Heart right ventricle (tissue), 16 donors: ENCODE data around the gene LGALS12. TPM values are rescaled to one million over a fixed set of nuclear protein-coding genes. Genes with fewer than 3 reads are reported as not detected.
A peak's percentile ranks its signal among the peaks of the same experiment; 100 is the strongest.

Source experiments
- ATAC-seq, 8 donors: fragments of 200-7000 bp; cut with Tn5 transposase; one replicate each; pipeline ENCODE4 v1.9.1; 2020; ENCODE audit warnings: mild to moderate bottlenecking in 8 of 8, moderate library complexity in 8 of 8, moderate number of reproducible peaks in 1 of 8
- DNase-seq, 2 donors: peaks; one replicate each; pipeline ENCODE4 v3.0.0-alpha.2; 2020
- H3K27ac ChIP-seq, 10 donors: fragments of 200-600 bp; sonication (generic) in 2 of 10; one replicate each; pipeline versions ENCODE4 v1.5.0 to v1.8.0; 2020 to 2022; ENCODE audit warnings: mild to moderate bottlenecking in 3 of 10
- H3K27me3 ChIP-seq, 7 donors: fragments of 200-600 bp; one replicate each; pipeline ENCODE4 v1.8.0; 2021 to 2022; ENCODE audit warnings: mild to moderate bottlenecking in 2 of 7
- H3K36me3 ChIP-seq, 9 donors: fragments of 200-600 bp; sonication (generic) in 1 of 9; one replicate each; pipeline versions ENCODE4 v1.5.0 to v1.8.0; 2020 to 2022; ENCODE audit warnings: mild to moderate bottlenecking in 2 of 9
- H3K4me1 ChIP-seq, 9 donors: fragments of 200-600 bp; sonication (generic) in 1 of 9; one replicate each; pipeline versions ENCODE4 v1.5.0 to v1.8.0; 2020 to 2022; ENCODE audit warnings: mild to moderate bottlenecking in 4 of 9
- H3K4me3 ChIP-seq, 10 donors: fragments of 200-600 bp; sonication (generic) in 2 of 10; one replicate each; pipeline versions ENCODE4 v1.5.0 to v1.8.0; 2020 to 2022; ENCODE audit warnings: mild to moderate bottlenecking in 7 of 10, moderate library complexity in 2 of 10
- H3K9me3 ChIP-seq, 11 donors: fragments of 200-600 bp in 10 of 11; sonication (generic) in 2 of 11; one replicate each; pipeline versions ENCODE4 v1.5.0 to v1.8.0; 2013 to 2022; ENCODE audit warnings: mild to moderate bottlenecking in 2 of 11, control low read depth in 1 of 11, moderate library complexity in 1 of 11
- WGBS, 2 donors: extraction: QIAGEN DNeasy Blood & Tissue Kit; methylation state at CpG; one replicate each; pipeline ENCODE4 v1.1.7; 2013; ENCODE audit warnings: inconsistent platforms in 1 of 2; 5-methylcytosine and 5-hydroxymethylcytosine counted together
- intact Hi-C, 10 donors: fragments of 100-400 bp; cut with DNase I; formaldehyde crosslinking; loops; one replicate each; pipeline versions ENCODE4 v1.11.1 to v1.14.2; 2022
- polyA plus RNA-seq, 2 donors: library from polyadenylated mRNA; stranded (reverse); fragments of 200-250 nt; gene quantifications; one replicate each; pipeline ENCODE4 v1.2.3, GENCODE V29; 2013
- total RNA-seq, 10 donors: library from RNA; stranded (reverse); fragmentation: NEBNext Ultra II Directional in 3 of 10; extraction: Animal tissue kit (Norgen Biotek cat#: 25700) in 3 of 10; gene quantifications; one replicate each; pipeline versions ENCODE4 v1.2.1 to v1.2.4, GENCODE V29; 2021 to 2023
- TF ChIP-seq, protein P1 (sequence below), 9 donors: fragments of 200-600 bp; sonication (generic) in 2 of 9; IDR thresholded peaks; one replicate each; pipeline versions ENCODE4 v1.5.0 to v1.8.0; 2021 to 2022; ENCODE audit warnings: antibody characterized with exemption in 9 of 9, mild to moderate bottlenecking in 5 of 9, moderate library complexity in 1 of 9
- donor health status: Arrhythmogenic right ventricular cardiomyopathy.
- donor health status: ischemic (EF 13 %, LVEDD 7.1; RV severe dilation, severe dysfunction).
- donor health status: healthy with polysubstance abuse.
- donor health status: DM: no; HTN: yes; CAD: no.
- donor health status: DM: no; HTN: no; CAD: no.
- donor health status: ischemic (EF 25% LVEDD 6.9; RV normal size, moderate dysfunction).
- donor health status: ischemic (EF 25% LVEDD 5.7; RV mildly dilated, moderate dysfunction).
- donor health status: healthy.
- donor health status: DM: yes; HTN: yes; CAD: no.
- donor health status: Ischemic cardiomyopathy.
- donor health status: ischemic (EF 35%, LVEDD 5.7; RV mildly dilated, moderate dysfunction).
- donor health status: nonischemic (EF 11% LVEDD 7.7; RV severe dilation, severe dysfunction).
- donor health status: DM: yes; HTN: yes; CAD: no.
- donor health status: PGD.
- donor health status: ischemic (EF 29% LVEDD 5.4; RV normal size, mild dysfunction).
- donor health status: nonischemic (EF 23%, LVEDD 6.1; RV moderate dilation, normal function).

The LGALS12 gene
- total and polyA plus RNA-seq, 12 donors: 0.61 to 6.9 (median 1.2) TPM; not detected in 3

DNA sequence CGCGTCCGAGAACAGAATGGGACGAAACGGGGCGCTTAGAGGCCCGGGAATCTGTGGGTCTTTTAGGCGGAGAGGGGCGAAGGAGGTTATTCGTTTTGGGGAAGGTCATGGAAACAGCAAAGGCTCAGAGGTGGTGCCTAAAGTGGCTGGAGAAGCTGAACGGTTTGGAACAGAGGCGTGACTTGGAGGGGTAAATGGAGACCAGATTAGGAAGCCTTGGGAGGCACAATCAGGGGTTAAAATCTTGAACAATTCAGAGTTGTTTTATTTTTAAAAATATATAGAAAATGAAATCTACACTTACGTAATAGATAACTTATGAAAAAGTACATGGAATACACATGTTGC, 14.7 kb upstream of the LGALS12 start:
- Histone ChIP-seq H3K27me3 (peaks cover 0 to 17% (median 0%) of the 10 kb centered on the region in 7 donors), H3K27ac (peak overlapping the region in 8 of 10 donors; percentile 29 to 82 (median 49)), H3K36me3 (no peaks in the 10 kb centered on the region), H3K4me1 (peaks cover 0 to 30% (median 21%) of the 10 kb centered on the region in 9 donors), H3K9me3 (peaks cover 0 to 3% (median 0%) of the 10 kb centered on the region in 11 donors), H3K4me3 (peak overlapping the region; percentile 30 to 63 (median 58))
- no peak for DNase-seq
- no peak for ATAC-seq
- intact Hi-C loops: loop anchor here in 1 of 10 donors (5.0 kb wide), 1 partner anchor 131 kb away; no protein-coding TSS in a partner anchor
- WGBS, 2 donors: 2 to 3% methylated on average over 13 of the region's 13 CpGs
- TF ChIP-seq, protein P1, sequence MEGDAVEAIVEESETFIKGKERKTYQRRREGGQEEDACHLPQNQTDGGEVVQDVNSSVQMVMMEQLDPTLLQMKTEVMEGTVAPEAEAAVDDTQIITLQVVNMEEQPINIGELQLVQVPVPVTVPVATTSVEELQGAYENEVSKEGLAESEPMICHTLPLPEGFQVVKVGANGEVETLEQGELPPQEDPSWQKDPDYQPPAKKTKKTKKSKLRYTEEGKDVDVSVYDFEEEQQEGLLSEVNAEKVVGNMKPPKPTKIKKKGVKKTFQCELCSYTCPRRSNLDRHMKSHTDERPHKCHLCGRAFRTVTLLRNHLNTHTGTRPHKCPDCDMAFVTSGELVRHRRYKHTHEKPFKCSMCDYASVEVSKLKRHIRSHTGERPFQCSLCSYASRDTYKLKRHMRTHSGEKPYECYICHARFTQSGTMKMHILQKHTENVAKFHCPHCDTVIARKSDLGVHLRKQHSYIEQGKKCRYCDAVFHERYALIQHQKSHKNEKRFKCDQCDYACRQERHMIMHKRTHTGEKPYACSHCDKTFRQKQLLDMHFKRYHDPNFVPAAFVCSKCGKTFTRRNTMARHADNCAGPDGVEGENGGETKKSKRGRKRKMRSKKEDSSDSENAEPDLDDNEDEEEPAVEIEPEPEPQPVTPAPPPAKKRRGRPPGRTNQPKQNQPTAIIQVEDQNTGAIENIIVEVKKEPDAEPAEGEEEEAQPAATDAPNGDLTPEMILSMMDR (IDR thresholded peaks at IDR 0.05): no peak

DNA sequence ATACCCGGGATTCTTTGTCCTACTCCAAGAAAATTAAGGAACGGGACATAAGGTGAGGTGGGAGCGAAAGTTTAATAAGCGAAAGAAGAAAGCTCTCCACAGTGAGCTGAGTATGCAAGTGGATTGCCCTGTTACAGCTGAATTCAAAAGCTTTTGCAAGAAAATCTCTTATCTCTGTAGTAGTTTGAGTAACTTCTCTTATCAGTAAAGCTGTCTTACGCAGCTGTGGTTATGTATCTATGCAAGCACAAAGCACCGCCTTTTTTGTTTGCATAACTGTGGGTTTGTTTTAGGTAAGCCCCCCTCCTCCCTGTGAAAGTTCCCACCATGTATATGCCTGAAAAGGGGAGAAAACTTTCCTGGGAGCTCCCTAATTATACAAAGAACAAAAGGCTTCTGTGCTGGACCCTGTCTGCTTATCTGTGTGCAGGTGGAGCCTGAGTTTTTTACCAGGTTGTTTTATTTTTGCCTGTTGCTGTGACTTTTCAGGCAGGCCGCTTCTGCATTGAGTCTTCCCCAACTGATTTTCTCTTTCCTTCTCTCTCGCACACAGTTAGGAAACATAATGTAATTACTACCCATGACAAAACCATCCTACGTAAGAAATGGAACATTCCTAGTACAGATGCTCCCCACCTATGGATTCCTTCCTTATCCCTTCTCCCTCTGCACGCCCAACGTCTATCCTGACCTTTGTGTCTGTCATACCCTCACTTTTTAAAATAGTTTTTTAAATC, 14.1 kb upstream of the LGALS12 start:
- no peaks in the 10 kb centered on the region for H3K9me3 ChIP-seq
- ATAC-seq: no peak
- WGBS, 2 donors: 55 to 59% methylated on average over 11 of the region's 11 CpGs
- intact Hi-C loops: loop anchor here in 1 of 10 donors (5.0 kb wide), 1 partner anchor 130 kb away; no protein-coding TSS in a partner anchor
- peaks cover 0 to 30% (median 21%) of the 10 kb centered on the region in 9 donors for H3K4me1 ChIP-seq
- H3K27me3 ChIP-seq: peaks cover 0 to 17% (median 0%) of the 10 kb centered on the region in 7 donors
- peak overlapping the region in 1 of 10 donors; percentile 82 for H3K27ac ChIP-seq
- peak overlapping the region in 9 of 10 donors; percentile 42 to 63 (median 59) for H3K4me3 ChIP-seq
- DNase-seq: no peak
- H3K36me3 ChIP-seq: no peaks in the 10 kb centered on the region
- TF ChIP-seq, protein P1 (IDR thresholded peaks at IDR 0.05): no peak

DNA sequence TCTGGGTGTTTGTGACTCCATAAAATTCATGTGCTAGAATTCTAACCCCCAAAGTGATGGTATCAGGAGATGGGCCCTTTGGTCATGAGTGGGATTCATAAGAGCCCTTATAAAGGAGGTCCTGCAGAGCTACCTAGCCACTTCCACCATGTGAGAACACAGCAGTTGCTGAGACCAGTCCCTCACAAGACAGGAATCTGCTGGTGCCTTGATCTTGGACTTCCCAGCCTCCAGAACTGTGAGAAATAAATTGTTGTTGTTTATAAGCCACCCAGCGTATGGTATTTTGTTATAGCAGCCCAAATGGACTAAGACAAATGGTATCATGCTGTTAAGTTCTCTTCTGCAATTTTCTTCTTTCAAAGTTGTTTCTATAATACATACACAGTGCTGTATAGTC, 13.4 kb upstream of the LGALS12 start:
- peak overlapping the region in 1 of 10 donors; percentile 5 for H3K27ac ChIP-seq
- intact Hi-C loops: loop anchor here in 1 of 10 donors (5.0 kb wide), 1 partner anchor 130 kb away; no protein-coding TSS in a partner anchor

DNA sequence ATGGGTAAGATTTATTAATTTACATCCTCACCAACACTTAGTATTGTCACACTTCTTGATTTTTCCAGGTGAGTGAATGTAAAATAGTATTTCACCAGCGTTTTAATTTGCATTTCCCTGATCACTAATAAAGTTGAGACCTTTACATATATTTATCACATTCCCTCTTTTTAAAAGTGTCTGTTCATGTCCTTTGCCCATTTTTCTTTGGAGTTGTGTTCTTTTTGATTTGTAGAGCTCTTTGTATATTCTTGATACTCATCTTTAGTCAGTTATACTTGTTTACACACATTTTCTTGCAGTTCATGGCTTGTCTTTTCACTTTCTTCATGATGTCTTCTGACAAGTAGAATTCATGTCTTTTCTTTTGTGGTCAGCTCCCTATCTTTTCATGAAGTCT, 12.8 kb upstream of the LGALS12 start:
- intact Hi-C loops: loop anchor here in 1 of 10 donors (5.0 kb wide), 1 partner anchor 129 kb away; no protein-coding TSS in a partner anchor
- no peak overlapping the region for H3K4me3 ChIP-seq
- TF ChIP-seq, protein P1 (IDR thresholded peaks at IDR 0.05): no peak
- WGBS, 2 donors: 94 to 97% methylated on average over 1 of the region's 1 CpG
- peaks cover 0 to 17% (median 0%) of the 10 kb centered on the region in 7 donors for H3K27me3 ChIP-seq
- H3K27ac ChIP-seq: no peak overlapping the region
- DNase-seq (no peak), ATAC-seq (no peak)
- peaks cover 0 to 30% (median 21%) of the 10 kb centered on the region in 9 donors for H3K4me1 ChIP-seq
- H3K36me3 ChIP-seq: no peaks in the 10 kb centered on the region
- H3K9me3 ChIP-seq: peaks cover 0 to under 1% (median 0%) of the 10 kb centered on the region in 11 donors

More for the DNA sequence above, 13.4 kb upstream of the LGALS12 start:
- Histone ChIP-seq H3K36me3 (no peaks in the 10 kb centered on the region), H3K9me3 (no peaks in the 10 kb centered on the region), H3K4me3 (no peak overlapping the region), H3K27me3 (peaks cover 0 to 17% (median 0%) of the 10 kb centered on the region in 7 donors), H3K4me1 (peaks cover 0 to 30% (median 21%) of the 10 kb centered on the region in 9 donors)
- TF ChIP-seq, protein P1 (IDR thresholded peaks at IDR 0.05): no peak
- no peak for ATAC-seq
- 92 to 95% methylated on average over 1 of the region's 1 CpG for WGBS, 2 donors
- no peak for DNase-seq
